ENCODE results near the gene ZNF302. TPM values are rescaled to one million over a fixed set of nuclear protein-coding genes. Genes with fewer than 3 reads are reported as not detected.

ZNF302 gene
- 45.6 TPM for total RNA-seq
- long read RNA-seq, transcript ZNF302-202 (6 exons, 2,635 nt) = minor isoform, 5 of 107 reads
- long read RNA-seq, transcript ZNF302-201 (5 exons, 2,590 nt) = minor isoform, 12 of 107 reads
- long read RNA-seq, transcript ZNF302-203 (5 exons, 2,600 nt) = major isoform, 13 of 107 reads
- long read RNA-seq, partial matches to known transcripts = 0 of 107 reads
- long read RNA-seq, other reads (novel, unspliced or antisense) = 70 of 107 reads

GRCh38 chr19:34677386-34678084, at the start of gene ZNF302:
Gene ZNF302, plus strand, starts transcription at chr19:34677678. Its CDS starts 1,127 bp downstream, at chr19:34678805.
- Histone ChIP-seq H3K4me3 (peak within 1 kb of the TSS; percentile 84), H3K9me3 (replicated peaks) (peaks cover 23% of the 10 kb centered on the region)

GRCh38 chr19:34633802-34634201, 43.7 kb upstream of the ZNF302 start:
- intact Hi-C loops (cut with micrococcal nuclease) = no loop called here
- TF ChIP-seq, protein P1, sequence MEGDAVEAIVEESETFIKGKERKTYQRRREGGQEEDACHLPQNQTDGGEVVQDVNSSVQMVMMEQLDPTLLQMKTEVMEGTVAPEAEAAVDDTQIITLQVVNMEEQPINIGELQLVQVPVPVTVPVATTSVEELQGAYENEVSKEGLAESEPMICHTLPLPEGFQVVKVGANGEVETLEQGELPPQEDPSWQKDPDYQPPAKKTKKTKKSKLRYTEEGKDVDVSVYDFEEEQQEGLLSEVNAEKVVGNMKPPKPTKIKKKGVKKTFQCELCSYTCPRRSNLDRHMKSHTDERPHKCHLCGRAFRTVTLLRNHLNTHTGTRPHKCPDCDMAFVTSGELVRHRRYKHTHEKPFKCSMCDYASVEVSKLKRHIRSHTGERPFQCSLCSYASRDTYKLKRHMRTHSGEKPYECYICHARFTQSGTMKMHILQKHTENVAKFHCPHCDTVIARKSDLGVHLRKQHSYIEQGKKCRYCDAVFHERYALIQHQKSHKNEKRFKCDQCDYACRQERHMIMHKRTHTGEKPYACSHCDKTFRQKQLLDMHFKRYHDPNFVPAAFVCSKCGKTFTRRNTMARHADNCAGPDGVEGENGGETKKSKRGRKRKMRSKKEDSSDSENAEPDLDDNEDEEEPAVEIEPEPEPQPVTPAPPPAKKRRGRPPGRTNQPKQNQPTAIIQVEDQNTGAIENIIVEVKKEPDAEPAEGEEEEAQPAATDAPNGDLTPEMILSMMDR (IDR thresholded peaks at IDR 0.05; ENCODE audit: borderline replicate concordance) = no peak

More at GRCh38 chr19:34677386-34678084, at the start of gene ZNF302:
- Histone ChIP-seq H3K27me3 (ENCODE audit: low read depth) (no peaks in the 10 kb centered on the region), H3K36me3 (peaks cover 36% of the 10 kb centered on the region), H3K4me1 (peaks cover 60% of the 10 kb centered on the region), H3K27ac (replicated peaks) (peak within 1 kb of the TSS; percentile 99)
- intact Hi-C loops (cut with micrococcal nuclease) = no loop called here
- DNase-seq = peak; percentile 97
- TF ChIP-seq, protein P1 (IDR thresholded peaks at IDR 0.05; ENCODE audit: borderline replicate concordance) = no peak

DNA sequence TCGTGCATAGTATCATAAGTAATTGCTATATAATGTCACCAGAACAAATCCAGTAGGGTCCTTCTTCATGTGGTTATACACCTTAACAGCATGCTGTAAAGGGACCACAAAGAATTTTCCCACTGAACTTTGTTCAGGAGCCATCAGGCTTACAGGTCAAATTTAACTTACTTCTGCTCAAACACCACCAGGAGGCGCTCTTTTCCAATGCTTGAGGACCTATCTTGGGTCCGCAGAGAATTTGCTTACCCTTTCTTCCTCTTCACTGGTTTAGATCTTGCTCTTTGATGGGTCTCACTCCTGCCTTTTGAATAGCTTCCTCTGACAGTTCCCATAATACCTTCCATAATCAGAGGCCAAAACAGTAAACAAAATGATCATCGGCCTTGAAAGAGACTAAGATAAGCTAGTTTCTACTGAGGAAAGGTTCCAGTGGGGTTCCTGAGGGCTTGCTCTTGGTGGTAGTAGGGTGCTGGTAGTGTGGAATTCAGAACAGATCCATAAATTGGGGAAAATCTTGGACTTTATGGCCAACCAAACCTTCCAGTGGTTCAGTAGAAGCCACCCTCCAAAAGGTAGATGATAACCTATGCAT, 37.9 kb upstream of the ZNF302 start:
- TF ChIP-seq, protein P1 (IDR thresholded peaks at IDR 0.05; ENCODE audit: borderline replicate concordance) = peak; percentile 87
- DNase-seq = no peak

More at GRCh38 chr19:34633802-34634201, 43.7 kb upstream of the ZNF302 start:
- Histone ChIP-seq H3K9me3 (replicated peaks) (peaks cover 21% of the 10 kb centered on the region), H3K27me3 (ENCODE audit: low read depth) (no peaks in the 10 kb centered on the region), H3K4me1 (no peaks in the 10 kb centered on the region), H3K36me3 (peaks cover 16% of the 10 kb centered on the region), H3K27ac (replicated peaks) (no peak overlapping the region), H3K4me3 (no peak overlapping the region)
- no peak for DNase-seq

GRCh38 chr19:34642241-34642640, 35.2 kb upstream of the ZNF302 start:
- Histone ChIP-seq H3K27ac (replicated peaks) (no peak overlapping the region), H3K27me3 (ENCODE audit: low read depth) (no peaks in the 10 kb centered on the region), H3K36me3 (no peaks in the 10 kb centered on the region), H3K9me3 (replicated peaks) (no peaks in the 10 kb centered on the region), H3K4me1 (peaks cover 11% of the 10 kb centered on the region), H3K4me3 (no peak overlapping the region)
- intact Hi-C loops (cut with micrococcal nuclease) = no loop called here
- no peak for DNase-seq
- TF ChIP-seq, protein P1 (IDR thresholded peaks at IDR 0.05; ENCODE audit: borderline replicate concordance) = no peak

More for the DNA sequence above, 37.9 kb upstream of the ZNF302 start:
- Histone ChIP-seq H3K4me3 (no peak overlapping the region), H3K36me3 (peaks cover 11% of the 10 kb centered on the region), H3K27me3 (ENCODE audit: low read depth) (no peaks in the 10 kb centered on the region), H3K27ac (replicated peaks) (no peak overlapping the region), H3K4me1 (no peaks in the 10 kb centered on the region), H3K9me3 (replicated peaks) (peaks cover 12% of the 10 kb centered on the region)
- intact Hi-C loops (cut with micrococcal nuclease) = loop anchor here (2.0 kb wide), 1 partner anchor 73 kb away; no protein-coding TSS in a partner anchor

DNA sequence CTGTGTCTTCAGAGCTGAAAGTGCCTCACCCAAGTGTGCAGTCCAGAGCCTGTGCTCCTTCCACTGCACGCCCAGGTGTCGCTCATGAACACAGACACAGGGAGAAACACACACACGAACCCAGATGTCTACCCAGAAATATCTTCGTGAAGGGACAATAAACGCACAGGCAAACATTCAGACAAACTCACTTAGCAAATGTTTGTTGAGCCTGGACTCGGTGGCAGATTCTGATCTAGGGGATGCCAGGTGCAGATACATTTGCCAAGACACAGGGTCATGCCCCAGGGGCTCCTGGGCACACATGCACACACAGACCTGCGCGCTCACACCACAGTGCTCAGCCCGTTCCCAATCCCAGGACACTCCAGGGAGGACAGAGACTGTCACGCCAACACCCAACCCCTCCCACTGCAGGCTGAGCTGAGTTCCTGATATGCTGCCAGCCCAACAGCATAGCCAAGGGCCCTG, 32.5 kb upstream of the ZNF302 start:
- Histone ChIP-seq H3K27me3 (ENCODE audit: low read depth) (no peaks in the 10 kb centered on the region), H3K36me3 (no peaks in the 10 kb centered on the region), H3K4me1 (peaks cover 11% of the 10 kb centered on the region), H3K4me3 (no peak overlapping the region), H3K27ac (replicated peaks) (no peak overlapping the region), H3K9me3 (replicated peaks) (no peaks in the 10 kb centered on the region)
- DNase-seq = no peak
- intact Hi-C loops (cut with micrococcal nuclease) = no loop called here
- TF ChIP-seq, protein P1 (IDR thresholded peaks at IDR 0.05; ENCODE audit: borderline replicate concordance) = no peak

All from left ventricle myocardium inferior (tissue), 1 donor.